CD8-positive, alpha-beta memory T cell (primary cell): Measurements from ENCODE around the gene ZNF48. TPM values are rescaled to one million over a fixed set of nuclear protein-coding genes. Genes with fewer than 3 reads are reported as not detected.
A peak's percentile ranks its signal among the peaks of the same experiment; 100 is the strongest.

Experiments used
- CTCF ChIA-PET: fragments of 350-600 bp; sonication (Branson Sonifier 250); formaldehyde crosslinking; loops from one replicate; lab custom pipeline; 2021; ENCODE audit warnings: antibody characterized with exemption; lab: Charles Lee
- POLR2A ChIA-PET: fragments of 350-600 bp; sonication (Branson Sonifier 250); formaldehyde crosslinking; loops from one replicate; lab custom pipeline; 2021; ENCODE audit warnings: antibody characterized with exemption; lab: Charles Lee
- DNase-seq, 5 donors: peaks; one replicate each; pipeline versions ENCODE4 v3.0.0 to v3.0.0-alpha.2; 2020 to 2022; ENCODE audit warnings: mixed read lengths in 1 of 5
- H3K27ac ChIP-seq: one replicate; pipeline ENCODE4 v1.7.0; 2013; ENCODE audit warnings: low read depth, mild to moderate bottlenecking, low read length, moderate library complexity
- H3K27me3 ChIP-seq: 2 replicates; pipeline ENCODE4 v1.7.0; 2013; ENCODE audit warnings: low read length, mild to moderate bottlenecking; ENCODE audit not compliant: insufficient read depth, poor library complexity, severe bottlenecking
- H3K36me3 ChIP-seq: 2 replicates; pipeline ENCODE4 v1.7.0; 2013; ENCODE audit warnings: mild to moderate bottlenecking, low read length, moderate library complexity; ENCODE audit not compliant: insufficient read depth
- H3K4me1 ChIP-seq: 2 replicates; pipeline ENCODE4 v1.7.0; 2013; ENCODE audit warnings: mild to moderate bottlenecking, low read length, moderate library complexity; ENCODE audit not compliant: insufficient read depth
- H3K4me3 ChIP-seq: 2 replicates; pipeline ENCODE4 v1.7.0; 2013; ENCODE audit warnings: mild to moderate bottlenecking, low read length
- H3K9me3 ChIP-seq: 2 replicates; pipeline ENCODE4 v1.7.0; 2013; ENCODE audit warnings: mild to moderate bottlenecking, low read length
- H3K27ac Mint-ChIP-seq, 8 donors: one replicate each; pipeline ENCODE4 v1.8.0; 2020 to 2021; ENCODE audit warnings: mixed read lengths in 8 of 8, mild to moderate bottlenecking in 6 of 8, inconsistent platforms in 3 of 8, moderate library complexity in 3 of 8
- H3K27me3 Mint-ChIP-seq, 2 donors: one replicate each; pipeline ENCODE4 v1.8.0; 2020 to 2021; ENCODE audit warnings: mixed read lengths in 2 of 2, mild to moderate bottlenecking in 1 of 2, moderate library complexity in 1 of 2
- H3K36me3 Mint-ChIP-seq, 3 donors: one replicate each; pipeline ENCODE4 v1.8.0; 2020 to 2021; ENCODE audit warnings: mixed read lengths in 3 of 3, inconsistent platforms in 1 of 3, mild to moderate bottlenecking in 1 of 3
- H3K4me1 Mint-ChIP-seq, 3 donors: one replicate each; pipeline ENCODE4 v1.8.0; 2020 to 2021; ENCODE audit warnings: mixed read lengths in 3 of 3, inconsistent platforms in 1 of 3, mild to moderate bottlenecking in 1 of 3
- H3K4me3 Mint-ChIP-seq, 7 donors: one replicate each; pipeline ENCODE4 v1.8.0; 2020 to 2021; ENCODE audit warnings: mixed read lengths in 7 of 7, mild to moderate bottlenecking in 6 of 7, moderate library complexity in 4 of 7, inconsistent platforms in 2 of 7
- H3K9me3 Mint-ChIP-seq, 5 donors: one replicate each; pipeline ENCODE4 v1.8.0; 2020 to 2022; ENCODE audit warnings: mixed read lengths in 5 of 5, mild to moderate bottlenecking in 3 of 5, moderate library complexity in 2 of 5, inconsistent platforms in 1 of 5
- polyA plus RNA-seq: library from polyadenylated mRNA; unstranded; fragments of 300-500 nt; fragmentation: Illumina TruSeq; gene quantifications from one replicate; pipeline ENCODE4 v1.2.3, GENCODE V29; 2021
- total RNA-seq, 2 experiments: library from RNA; stranded (reverse); gene quantifications; one replicate each; pipeline ENCODE4 v1.2.3, GENCODE V29; 2021

ZNF48 gene
- total and polyA plus RNA-seq, 3 experiments from 2014 or later: 10.2 to 19.3 (median 18.4) TPM

GRCh38 chr16:30439720-30440348 lies 44.6 kb downstream of the ZNF48 start:
- Histone ChIP-seq H3K27me3 (no peaks in the 10 kb centered on the region), H3K36me3 (peaks cover 12% of the 10 kb centered on the region), H3K4me1 (peaks cover 19% of the 10 kb centered on the region), H3K27ac (no peak overlapping the region), H3K9me3 (no peaks in the 10 kb centered on the region), H3K4me3 (no peak overlapping the region)
- ChIA-PET POLR2A (interaction anchor here (0.6 to 0.7 kb wide), 2 partner anchors 95 to 129 kb away, joined by 3 read pairs; partner anchors contain the start of gene ZNF747), CTCF (interaction anchor here (0.8 to 1.3 kb wide), 3 partner anchors 10 to 159 kb away, joined by 3 to 4 read pairs (median 3); no protein-coding TSS in a partner anchor)
- H3K27ac Mint-ChIP-seq: no peak overlapping the region
- H3K36me3 Mint-ChIP-seq: peaks cover 8 to 13% (median 13%) of the 10 kb centered on the region in 3 donors
- H3K4me1 Mint-ChIP-seq: peaks cover 20 to 23% (median 21%) of the 10 kb centered on the region in 3 donors
- no peak overlapping the region for H3K4me3 Mint-ChIP-seq
- no peak for DNase-seq
- H3K9me3 Mint-ChIP-seq: no peaks in the 10 kb centered on the region
- no peaks in the 10 kb centered on the region for H3K27me3 Mint-ChIP-seq

GRCh38 chr16:30443631-30444030 lies 48.4 kb downstream of the ZNF48 start:
- Mint-ChIP-seq H3K9me3 (no peaks in the 10 kb centered on the region), H3K36me3 (peaks cover 9 to 19% (median 13%) of the 10 kb centered on the region in 3 donors), H3K27ac (peak overlapping the region in 6 of 8 donors; percentile 13 to 54 (median 30)), H3K4me3 (peak overlapping the region; percentile 66 to 96 (median 88)), H3K4me1 (peaks cover 30 to 40% (median 35%) of the 10 kb centered on the region in 3 donors), H3K27me3 (no peaks in the 10 kb centered on the region)
- no peak for DNase-seq
- Histone ChIP-seq H3K4me3 (peak overlapping the region; percentile 92), H3K36me3 (peaks cover 15% of the 10 kb centered on the region), H3K4me1 (peaks cover 27% of the 10 kb centered on the region), H3K27me3 (no peaks in the 10 kb centered on the region), H3K9me3 (no peaks in the 10 kb centered on the region), H3K27ac (no peak overlapping the region)
- CTCF ChIA-PET: interaction anchor here (1.0 to 3.5 kb wide), 2 partner anchors 14 kb away, joined by 3 to 17 read pairs; partner anchors contain the start of gene DCTPP1
- POLR2A ChIA-PET: interaction anchor here (1.0 to 1.6 kb wide), 2 partner anchors 26 to 32 kb away, joined by 4 read pairs; no protein-coding TSS in a partner anchor

GRCh38 chr16:30444231-30445148 lies 49.3 kb downstream of the ZNF48 start:
- no peak for DNase-seq
- Histone ChIP-seq H3K36me3 (peaks cover 15% of the 10 kb centered on the region), H3K4me3 (peak overlapping the region; percentile 92), H3K27me3 (no peaks in the 10 kb centered on the region), H3K4me1 (peaks cover 29% of the 10 kb centered on the region), H3K27ac (peak overlapping the region; percentile 93), H3K9me3 (no peaks in the 10 kb centered on the region)
- Mint-ChIP-seq H3K36me3 (peaks cover 9 to 19% (median 13%) of the 10 kb centered on the region in 3 donors), H3K27me3 (no peaks in the 10 kb centered on the region), H3K4me3 (peak overlapping the region; percentile 66 to 97 (median 95)), H3K4me1 (peaks cover 30 to 41% (median 35%) of the 10 kb centered on the region in 3 donors), H3K9me3 (no peaks in the 10 kb centered on the region), H3K27ac (peak overlapping the region in 5 of 8 donors; percentile 23 to 82 (median 50))
- POLR2A ChIA-PET: interaction anchor here (0.5 to 1.6 kb wide), 7 partner anchors 26 to 386 kb away, joined by 3 to 6 read pairs (median 4); partner anchors contain the start of genes ITGAL, ZNF689 and ZNF764
- CTCF ChIA-PET: interaction anchor here (0.5 to 3.5 kb wide), 7 partner anchors 13 to 263 kb away, joined by 3 to 17 read pairs (median 5); partner anchors contain the start of genes DCTPP1 and ITGAL

GRCh38 chr16:30445149-30445407 lies 49.9 kb downstream of the ZNF48 start:
- DNase-seq: no peak
- peak overlapping the region; percentile 93 for H3K27ac ChIP-seq
- no peaks in the 10 kb centered on the region for H3K27me3 ChIP-seq
- peaks cover 15% of the 10 kb centered on the region for H3K36me3 ChIP-seq
- ChIA-PET CTCF (interaction anchor here (0.5 to 3.5 kb wide), 6 partner anchors 13 to 264 kb away, joined by 3 to 17 read pairs (median 5); partner anchors contain the start of genes DCTPP1 and ITGAL), POLR2A (interaction anchor here (1.1 to 1.4 kb wide), 3 partner anchors 27 to 165 kb away, joined by 3 to 6 read pairs (median 3); partner anchors contain the start of genes ITGAL, ZNF689 and ZNF764)
- Mint-ChIP-seq H3K9me3 (no peaks in the 10 kb centered on the region), H3K4me3 (peak overlapping the region; percentile 66 to 97 (median 95)), H3K27me3 (no peaks in the 10 kb centered on the region), H3K4me1 (peaks cover 34 to 45% (median 39%) of the 10 kb centered on the region in 3 donors), H3K36me3 (peaks cover 9 to 19% (median 13%) of the 10 kb centered on the region in 3 donors), H3K27ac (peak overlapping the region in 3 of 8 donors; percentile 50 to 82 (median 82))
- peak overlapping the region; percentile 92 for H3K4me3 ChIP-seq
- no peaks in the 10 kb centered on the region for H3K9me3 ChIP-seq
- H3K4me1 ChIP-seq: peaks cover 35% of the 10 kb centered on the region

GRCh38 chr16:30445408-30446202 lies 50.4 kb downstream of the ZNF48 start, which contains the start of gene SEPHS2:
TSS of gene SEPHS2 (minus strand) at chr16:30445874. CDS start at chr16:30445727, 147 bp downstream.
- Mint-ChIP-seq H3K36me3 (peaks cover 9 to 19% (median 13%) of the 10 kb centered on the region in 3 donors), H3K4me1 (peaks cover 37 to 50% (median 45%) of the 10 kb centered on the region in 3 donors), H3K27me3 (peaks cover 0 to 1% of the 10 kb centered on the region in 2 donors), H3K4me3 (peak within 1 kb of the TSS; percentile 88 to 97 (median 95)), H3K9me3 (no peaks in the 10 kb centered on the region), H3K27ac (peak within 1 kb of the TSS; percentile 87 to 96 (median 94))
- peak; percentile 91 to 98 (median 92) for DNase-seq
- Histone ChIP-seq H3K27me3 (no peaks in the 10 kb centered on the region), H3K4me3 (peak within 1 kb of the TSS; percentile 92), H3K36me3 (peaks cover 15% of the 10 kb centered on the region), H3K27ac (peak within 1 kb of the TSS; percentile 93), H3K9me3 (no peaks in the 10 kb centered on the region), H3K4me1 (peaks cover 40% of the 10 kb centered on the region)
- ChIA-PET CTCF (interaction anchor here (0.5 to 3.5 kb wide), 6 partner anchors 12 to 264 kb away, joined by 3 to 17 read pairs (median 5); partner anchors contain the start of genes DCTPP1 and ITGAL), POLR2A (interaction anchor here (1.1 to 1.4 kb wide), 3 partner anchors 27 to 165 kb away, joined by 3 to 6 read pairs (median 3); partner anchors contain the start of genes ITGAL, ZNF689 and ZNF764)

GRCh38 chr16:30446203-30446595 lies 51.0 kb downstream of the ZNF48 start:
- no peak for DNase-seq
- Histone ChIP-seq H3K4me3 (peak overlapping the region; percentile 92), H3K4me1 (peaks cover 46% of the 10 kb centered on the region), H3K27ac (peak overlapping the region; percentile 93), H3K27me3 (no peaks in the 10 kb centered on the region), H3K9me3 (no peaks in the 10 kb centered on the region), H3K36me3 (peaks cover 15% of the 10 kb centered on the region)
- Mint-ChIP-seq H3K4me1 (peaks cover 41 to 56% (median 50%) of the 10 kb centered on the region in 3 donors), H3K27ac (peak overlapping the region in 7 of 8 donors; percentile 87 to 96 (median 94)), H3K4me3 (peak overlapping the region; percentile 88 to 97 (median 95)), H3K36me3 (peaks cover 9 to 19% (median 13%) of the 10 kb centered on the region in 3 donors), H3K9me3 (no peaks in the 10 kb centered on the region), H3K27me3 (peaks cover 0 to 1% of the 10 kb centered on the region in 2 donors)
- ChIA-PET POLR2A (interaction anchor here (1.4 kb wide), 1 partner anchor 26 kb away, joined by 6 read pairs; the partner anchor contains the start of gene ITGAL), CTCF (interaction anchor here (1.1 to 3.5 kb wide), 6 partner anchors 11 to 152 kb away, joined by 3 to 17 read pairs (median 4); partner anchors contain the start of gene ITGAL)
